K562 (cell line): Measurements from ENCODE around the gene LRRK1. TPM values are rescaled to one million over a fixed set of nuclear protein-coding genes. Genes with fewer than 3 reads are reported as not detected.

Experiments used
- ATAC-seq: fragments of 200-7000 bp; cut with Tn5 transposase; 3 replicates; pipeline ENCODE4 v1.9.1; 2020; ENCODE audit warnings: moderate library complexity
- BruUV-seq: library from RNA; stranded (reverse); fragments of 400-500 nt; replicated peaks from 2 replicates; lab custom pipeline; 2021; lab: Mats Ljungman, UMichigan
- CTCF ChIA-PET: fragments of 300-600 bp; formaldehyde crosslinking; extraction: SDS; loops from one replicate; lab custom pipeline; 2021; ENCODE audit warnings: low intra/inter-chr PET ratio; lab: Yijun Ruan, JAX
- POLR2A ChIA-PET: fragments of 300-600, 350-650 bp; sonication (Branson Sonifier 250); formaldehyde crosslinking; extraction: SDS; loops from one replicate; lab custom pipeline; 2021; ENCODE audit warnings: antibody characterized with exemption, inconsistent platforms; lab: Yijun Ruan, JAX
- DNase-seq, 4 experiments: peaks; one replicate each; pipeline versions ENCODE4 v3.0.0 to v3.0.0-alpha.2; 2011 to 2018; ENCODE audit warnings: low spot score in 3 of 4, mixed read lengths in 3 of 4; ENCODE audit errors: extremely low read depth in 1 of 4
- FAIRE-seq: peaks from 2 replicates; lab custom pipeline; 2011; peaks lifted over from hg19 to GRCh38; lab: Jason Lieb, UNC
- H2AFZ ChIP-seq: 2 replicates; pipeline ENCODE4 v1.6.0; 2011; ENCODE audit warnings: low read depth, low read length, control low read depth, inconsistent platforms
- H3K27ac ChIP-seq: fragments of 200-600 bp; 3 replicates; pipeline ENCODE4 v1.8.0; 2011; ENCODE audit warnings: low read depth, mild to moderate bottlenecking, control low read depth, inconsistent platforms, low read length, moderate library complexity, mixed read lengths; ENCODE audit errors: extremely low read depth
- H3K27me3 ChIP-seq, 2 experiments: fragments of 300-600 bp in 1 of 2; 2 replicates in 1 of 2; 3 replicates in 1 of 2; pipeline versions ENCODE4 v1.6.0 to v1.8.0; 2011; ENCODE audit warnings: inconsistent platforms in 2 of 2, low read length in 2 of 2, mild to moderate bottlenecking in 1 of 2, mixed read lengths in 1 of 2, moderate library complexity in 1 of 2; ENCODE audit not compliant: control insufficient read depth in 2 of 2, insufficient read depth in 2 of 2
- H3K36me3 ChIP-seq: fragments of 300-600 bp; 3 replicates; pipeline ENCODE4 v1.8.0; 2011; ENCODE audit warnings: mild to moderate bottlenecking, low read length, inconsistent platforms; ENCODE audit not compliant: control insufficient read depth, insufficient read depth
- H3K4me1 ChIP-seq, 2 experiments: fragments of 200-600 bp in 1 of 2; replicated peaks in 1 of 2; 2 replicates in 1 of 2; 3 replicates in 1 of 2; pipeline versions ENCODE4 v1.5.1 to v1.8.0; 2011; ENCODE audit warnings: inconsistent platforms in 2 of 2, low read length in 2 of 2, mild to moderate bottlenecking in 1 of 2, mixed read lengths in 1 of 2, moderate library complexity in 1 of 2; ENCODE audit not compliant: control insufficient read depth in 2 of 2, insufficient read depth in 2 of 2
- H3K4me2 ChIP-seq: 2 replicates; pipeline ENCODE4 v1.6.1; 2011; ENCODE audit warnings: low read length, control low read depth, inconsistent platforms, mixed read lengths; ENCODE audit not compliant: insufficient read depth
- H3K4me3 ChIP-seq: fragments of 200-600 bp; sonication (generic), shearing (Covaris generic); 2 replicates; pipeline ENCODE4 v1.5.1; 2016; ENCODE audit warnings: control low read depth, inconsistent platforms
- H3K79me2 ChIP-seq: fragments of 200-600 bp; 3 replicates; pipeline ENCODE4 v1.8.0; 2011; ENCODE audit warnings: low read length, inconsistent platforms; ENCODE audit not compliant: control insufficient read depth, insufficient read depth
- H3K9ac ChIP-seq, 2 experiments: 2 replicates each; pipeline versions ENCODE4 v1.6.0 to v1.6.1; 2011; ENCODE audit warnings: low read depth in 2 of 2, low read length in 2 of 2, control low read depth in 1 of 2, inconsistent platforms in 1 of 2, mild to moderate bottlenecking in 1 of 2, mixed read lengths in 1 of 2; ENCODE audit not compliant: insufficient read depth in 1 of 2
- H3K9me1 ChIP-seq: one replicate; pipeline ENCODE4 v1.6.0; 2011; ENCODE audit warnings: inconsistent platforms, mild to moderate bottlenecking, low read length, moderate library complexity; ENCODE audit not compliant: control insufficient read depth, insufficient read depth
- H3K9me3 ChIP-seq: replicated peaks from 2 replicates; pipeline ENCODE4 v1.5.1; 2011; ENCODE audit warnings: low read depth, low read length, inconsistent platforms; ENCODE audit not compliant: control insufficient read depth, insufficient read depth
- H4K20me1 ChIP-seq: replicated peaks from 2 replicates; pipeline ENCODE4 v1.6.1; 2011; ENCODE audit warnings: low read length, inconsistent platforms, mixed read lengths; ENCODE audit not compliant: control insufficient read depth, insufficient read depth
- FOSL1 ChIP-seq: fragments of 200-800 bp; sonication (Bioruptor generic); conservative IDR thresholded peaks from 2 replicates; pipeline ENCODE4 v1.6.1; 2016; ENCODE audit warnings: missing genetic modification characterization, missing compliant biosample characterization
- SRSF3 ChIP-seq: fragments of 200-400 bp; formaldehyde crosslinking; IDR thresholded peaks from 2 replicates; pipeline ENCODE4 v1.6.1; 2016; ENCODE audit warnings: mild to moderate bottlenecking, low read length, moderate library complexity; ENCODE audit not compliant: insufficient read depth
- ZNF354B ChIP-seq: fragments of 250-450 bp; sonication (Bioruptor Pico); IDR thresholded peaks from 2 replicates; pipeline ENCODE4 v1.4.0; 2020
- WGBS: fragments of 100-300 bp; shearing (Covaris generic); methylation state at CpG from one replicate; pipeline ENCODE4 v1.1.6; 2016; ENCODE audit warnings: low coverage, mixed read lengths; ENCODE audit not compliant: insufficient coverage; ENCODE audit errors: missing lambda C conversion rate; 5-methylcytosine and 5-hydroxymethylcytosine counted together
- in situ Hi-C: fragments of 300-500 bp; cut with MboI; formaldehyde crosslinking; loops from 4 replicates; pipeline ENCODE4 v1.15.0; 2018; ENCODE audit warnings: inconsistent platforms, mixed read lengths
- intact Hi-C: fragments of 100-400 bp; cut with micrococcal nuclease; formaldehyde crosslinking; loops from 2 replicates; pipeline ENCODE4 v1.14.2; 2022
- polyA plus RNA-seq, 8 experiments: library from polyadenylated mRNA; depleted of rRNA in 4 of 8; stranded (reverse) in 5 of 8; unstranded in 3 of 8; fragments of >200 nt; fragmentation: Nextera tagmentation in 2 of 8; fragmentation: Illumina TruSeq in 1 of 8; extraction: Ambion mirVana in 2 of 8; extraction: Trizol in 1 of 8; gene quantifications; 2 replicates each; pipeline versions ENCODE4 v1.2.1 to v1.2.3, GENCODE V29; 2011 to 2014; ENCODE audit warnings: inconsistent platforms in 1 of 8, missing spikeins in 1 of 8
- total RNA-seq, 7 experiments: library from RNA; depleted of rRNA in 6 of 7; stranded (reverse); fragments of >200 nt in 6 of 7; fragmentation: Illumina TruSeq in 2 of 7; extraction: Trizol in 2 of 7; gene quantifications; 2 replicates each; pipeline versions ENCODE4 v1.2.1 to v1.2.3, GENCODE V29; 2011 to 2021; ENCODE audit warnings: low replicate concordance in 1 of 7
- TF ChIP-seq, protein P1 (sequence below): fragments of 150-350 bp; IDR thresholded peaks from 2 replicates; pipeline ENCODE4 v1.6.1; 2014; ENCODE audit warnings: low read depth, mild to moderate bottlenecking, low read length, borderline replicate concordance
- TF ChIP-seq, protein P2 (sequence below): sonication (generic); formaldehyde crosslinking; IDR thresholded peaks from 2 replicates; pipeline ENCODE4 v1.8.0; 2022; ENCODE audit warnings: missing genetic modification reagents, mild to moderate bottlenecking, borderline replicate concordance
- TF ChIP-seq, protein P3 (sequence below): fragments of 450-650 bp; formaldehyde crosslinking; IDR thresholded peaks from 2 replicates; pipeline ENCODE4 v1.4.0; 2022; ENCODE audit warnings: missing genetic modification characterization
- TF ChIP-seq, protein P4 (sequence below): fragments of 450-650 bp; IDR thresholded peaks from one replicate; pipeline ENCODE4 v1.6.1; 2018; ENCODE audit warnings: mild to moderate bottlenecking, moderate library complexity; ENCODE audit not compliant: partially characterized antibody
- TF ChIP-seq, protein P5 (sequence below): sonication (generic); formaldehyde crosslinking; IDR thresholded peaks from 2 replicates; pipeline ENCODE4 v1.8.1; 2023; ENCODE audit warnings: mild to moderate bottlenecking, missing genetic modification reagents
- TF ChIP-seq, protein P6 (sequence below): sonication (generic); formaldehyde crosslinking; IDR thresholded peaks from 2 replicates; pipeline ENCODE4 v1.8.0; 2022; ENCODE audit warnings: missing genetic modification reagents, mild to moderate bottlenecking, borderline replicate concordance

LRRK1 gene
- total and polyA plus RNA-seq, 9 of the 15 experiments (the other 6 are each of a cell fraction or from before 2014, with no cell fraction given) = 0.01 to 1.5 (median 0.11) TPM

DNA sequence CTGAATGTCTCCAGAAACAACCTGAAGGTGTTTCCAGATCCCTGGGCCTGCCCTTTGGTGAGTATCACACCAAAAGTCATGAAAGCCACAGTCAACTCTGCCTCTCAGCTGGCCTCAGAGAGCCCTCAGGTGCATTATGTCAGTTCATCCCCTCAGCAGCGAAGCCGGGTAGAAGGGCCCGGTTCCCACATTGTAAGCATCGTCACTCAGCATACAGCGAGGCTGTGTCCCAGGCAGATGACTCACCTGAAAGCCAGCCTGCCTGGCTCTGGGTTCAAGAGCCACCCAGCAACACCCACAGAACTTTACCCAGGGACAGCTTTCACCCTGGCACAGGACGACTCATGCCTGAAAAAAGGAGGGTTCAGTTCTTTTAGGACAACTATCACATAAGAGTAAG is 91.6 kb downstream of the LRRK1 start:
- ATAC-seq (no peak), DNase-seq (no peak), FAIRE-seq (no peak)
- in situ Hi-C loops = no loop called here
- Histone ChIP-seq H3K27me3 (peaks cover 5 to 21% of the 10 kb centered on the region in 2 experiments; a peak in 3 of 5 replicates), H3K36me3 (no peaks in the 10 kb centered on the region), H3K79me2 (no peaks in the 10 kb centered on the region), H3K27ac (no peak overlapping the region), H3K4me1 (peaks cover 14 to 32% of the 10 kb centered on the region in 2 experiments), H3K9me3 (no peaks in the 10 kb centered on the region), H3K4me3 (no peak overlapping the region), H2AFZ (no peak overlapping the region), H3K9me1 (peaks cover 8% of the 10 kb centered on the region), H3K4me2 (no peak overlapping the region), H3K9ac (no peak overlapping the region), H4K20me1 (no peaks in the 10 kb centered on the region)
- ChIA-PET CTCF (interaction anchor here (0.6 kb wide), 1 partner anchor 521 kb away, joined by 4 read pairs; no protein-coding TSS in a partner anchor), POLR2A (no interaction called here)
- WGBS = 6% methylated on average over 6 of the region's 6 CpGs
- no TSS peak for BruUV-seq
- intact Hi-C loops = no loop called here
- TF ChIP-seq SRSF3 (no peak), FOSL1 (tag) (no peak), ZNF354B (CRISPR knock-in tag) (no peak)
- TF ChIP-seq, protein P1, sequence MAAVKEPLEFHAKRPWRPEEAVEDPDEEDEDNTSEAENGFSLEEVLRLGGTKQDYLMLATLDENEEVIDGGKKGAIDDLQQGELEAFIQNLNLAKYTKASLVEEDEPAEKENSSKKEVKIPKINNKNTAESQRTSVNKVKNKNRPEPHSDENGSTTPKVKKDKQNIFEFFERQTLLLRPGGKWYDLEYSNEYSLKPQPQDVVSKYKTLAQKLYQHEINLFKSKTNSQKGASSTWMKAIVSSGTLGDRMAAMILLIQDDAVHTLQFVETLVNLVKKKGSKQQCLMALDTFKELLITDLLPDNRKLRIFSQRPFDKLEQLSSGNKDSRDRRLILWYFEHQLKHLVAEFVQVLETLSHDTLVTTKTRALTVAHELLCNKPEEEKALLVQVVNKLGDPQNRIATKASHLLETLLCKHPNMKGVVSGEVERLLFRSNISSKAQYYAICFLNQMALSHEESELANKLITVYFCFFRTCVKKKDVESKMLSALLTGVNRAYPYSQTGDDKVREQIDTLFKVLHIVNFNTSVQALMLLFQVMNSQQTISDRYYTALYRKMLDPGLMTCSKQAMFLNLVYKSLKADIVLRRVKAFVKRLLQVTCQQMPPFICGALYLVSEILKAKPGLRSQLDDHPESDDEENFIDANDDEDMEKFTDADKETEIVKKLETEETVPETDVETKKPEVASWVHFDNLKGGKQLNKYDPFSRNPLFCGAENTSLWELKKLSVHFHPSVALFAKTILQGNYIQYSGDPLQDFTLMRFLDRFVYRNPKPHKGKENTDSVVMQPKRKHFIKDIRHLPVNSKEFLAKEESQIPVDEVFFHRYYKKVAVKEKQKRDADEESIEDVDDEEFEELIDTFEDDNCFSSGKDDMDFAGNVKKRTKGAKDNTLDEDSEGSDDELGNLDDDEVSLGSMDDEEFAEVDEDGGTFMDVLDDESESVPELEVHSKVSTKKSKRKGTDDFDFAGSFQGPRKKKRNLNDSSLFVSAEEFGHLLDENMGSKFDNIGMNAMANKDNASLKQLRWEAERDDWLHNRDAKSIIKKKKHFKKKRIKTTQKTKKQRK = no peak
- TF ChIP-seq, protein P2, sequence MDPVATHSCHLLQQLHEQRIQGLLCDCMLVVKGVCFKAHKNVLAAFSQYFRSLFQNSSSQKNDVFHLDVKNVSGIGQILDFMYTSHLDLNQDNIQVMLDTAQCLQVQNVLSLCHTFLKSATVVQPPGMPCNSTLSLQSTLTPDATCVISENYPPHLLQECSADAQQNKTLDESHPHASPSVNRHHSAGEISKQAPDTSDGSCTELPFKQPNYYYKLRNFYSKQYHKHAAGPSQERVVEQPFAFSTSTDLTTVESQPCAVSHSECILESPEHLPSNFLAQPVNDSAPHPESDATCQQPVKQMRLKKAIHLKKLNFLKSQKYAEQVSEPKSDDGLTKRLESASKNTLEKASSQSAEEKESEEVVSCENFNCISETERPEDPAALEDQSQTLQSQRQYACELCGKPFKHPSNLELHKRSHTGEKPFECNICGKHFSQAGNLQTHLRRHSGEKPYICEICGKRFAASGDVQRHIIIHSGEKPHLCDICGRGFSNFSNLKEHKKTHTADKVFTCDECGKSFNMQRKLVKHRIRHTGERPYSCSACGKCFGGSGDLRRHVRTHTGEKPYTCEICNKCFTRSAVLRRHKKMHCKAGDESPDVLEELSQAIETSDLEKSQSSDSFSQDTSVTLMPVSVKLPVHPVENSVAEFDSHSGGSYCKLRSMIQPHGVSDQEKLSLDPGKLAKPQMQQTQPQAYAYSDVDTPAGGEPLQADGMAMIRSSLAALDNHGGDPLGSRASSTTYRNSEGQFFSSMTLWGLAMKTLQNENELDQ (CRISPR knock-in tag) = no peak
- TF ChIP-seq, protein P3, sequence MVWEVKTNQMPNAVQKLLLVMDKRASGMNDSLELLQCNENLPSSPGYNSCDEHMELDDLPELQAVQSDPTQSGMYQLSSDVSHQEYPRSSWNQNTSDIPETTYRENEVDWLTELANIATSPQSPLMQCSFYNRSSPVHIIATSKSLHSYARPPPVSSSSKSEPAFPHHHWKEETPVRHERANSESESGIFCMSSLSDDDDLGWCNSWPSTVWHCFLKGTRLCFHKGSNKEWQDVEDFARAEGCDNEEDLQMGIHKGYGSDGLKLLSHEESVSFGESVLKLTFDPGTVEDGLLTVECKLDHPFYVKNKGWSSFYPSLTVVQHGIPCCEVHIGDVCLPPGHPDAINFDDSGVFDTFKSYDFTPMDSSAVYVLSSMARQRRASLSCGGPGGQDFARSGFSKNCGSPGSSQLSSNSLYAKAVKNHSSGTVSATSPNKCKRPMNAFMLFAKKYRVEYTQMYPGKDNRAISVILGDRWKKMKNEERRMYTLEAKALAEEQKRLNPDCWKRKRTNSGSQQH (CRISPR knock-in tag) = no peak
- TF ChIP-seq, protein P4, sequence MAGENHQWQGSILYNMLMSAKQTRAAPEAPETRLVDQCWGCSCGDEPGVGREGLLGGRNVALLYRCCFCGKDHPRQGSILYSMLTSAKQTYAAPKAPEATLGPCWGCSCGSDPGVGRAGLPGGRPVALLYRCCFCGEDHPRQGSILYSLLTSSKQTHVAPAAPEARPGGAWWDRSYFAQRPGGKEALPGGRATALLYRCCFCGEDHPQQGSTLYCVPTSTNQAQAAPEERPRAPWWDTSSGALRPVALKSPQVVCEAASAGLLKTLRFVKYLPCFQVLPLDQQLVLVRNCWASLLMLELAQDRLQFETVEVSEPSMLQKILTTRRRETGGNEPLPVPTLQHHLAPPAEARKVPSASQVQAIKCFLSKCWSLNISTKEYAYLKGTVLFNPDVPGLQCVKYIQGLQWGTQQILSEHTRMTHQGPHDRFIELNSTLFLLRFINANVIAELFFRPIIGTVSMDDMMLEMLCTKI = no peak
- TF ChIP-seq, protein P5, sequence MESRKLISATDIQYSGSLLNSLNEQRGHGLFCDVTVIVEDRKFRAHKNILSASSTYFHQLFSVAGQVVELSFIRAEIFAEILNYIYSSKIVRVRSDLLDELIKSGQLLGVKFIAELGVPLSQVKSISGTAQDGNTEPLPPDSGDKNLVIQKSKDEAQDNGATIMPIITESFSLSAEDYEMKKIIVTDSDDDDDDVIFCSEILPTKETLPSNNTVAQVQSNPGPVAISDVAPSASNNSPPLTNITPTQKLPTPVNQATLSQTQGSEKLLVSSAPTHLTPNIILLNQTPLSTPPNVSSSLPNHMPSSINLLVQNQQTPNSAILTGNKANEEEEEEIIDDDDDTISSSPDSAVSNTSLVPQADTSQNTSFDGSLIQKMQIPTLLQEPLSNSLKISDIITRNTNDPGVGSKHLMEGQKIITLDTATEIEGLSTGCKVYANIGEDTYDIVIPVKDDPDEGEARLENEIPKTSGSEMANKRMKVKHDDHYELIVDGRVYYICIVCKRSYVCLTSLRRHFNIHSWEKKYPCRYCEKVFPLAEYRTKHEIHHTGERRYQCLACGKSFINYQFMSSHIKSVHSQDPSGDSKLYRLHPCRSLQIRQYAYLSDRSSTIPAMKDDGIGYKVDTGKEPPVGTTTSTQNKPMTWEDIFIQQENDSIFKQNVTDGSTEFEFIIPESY (CRISPR knock-in tag) = no peak
- TF ChIP-seq, protein P6, sequence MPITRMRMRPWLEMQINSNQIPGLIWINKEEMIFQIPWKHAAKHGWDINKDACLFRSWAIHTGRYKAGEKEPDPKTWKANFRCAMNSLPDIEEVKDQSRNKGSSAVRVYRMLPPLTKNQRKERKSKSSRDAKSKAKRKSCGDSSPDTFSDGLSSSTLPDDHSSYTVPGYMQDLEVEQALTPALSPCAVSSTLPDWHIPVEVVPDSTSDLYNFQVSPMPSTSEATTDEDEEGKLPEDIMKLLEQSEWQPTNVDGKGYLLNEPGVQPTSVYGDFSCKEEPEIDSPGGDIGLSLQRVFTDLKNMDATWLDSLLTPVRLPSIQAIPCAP = no peak
